ENCODE data around the gene IGSF6. TPM values are rescaled to one million over a fixed set of nuclear protein-coding genes. Genes with fewer than 3 reads are reported as not detected.

The IGSF6 gene
- total and polyA plus RNA-seq, 2 of the 13 experiments (the other 11 are each of a cell fraction or from before 2014, with no cell fraction given) = not detected

DNA sequence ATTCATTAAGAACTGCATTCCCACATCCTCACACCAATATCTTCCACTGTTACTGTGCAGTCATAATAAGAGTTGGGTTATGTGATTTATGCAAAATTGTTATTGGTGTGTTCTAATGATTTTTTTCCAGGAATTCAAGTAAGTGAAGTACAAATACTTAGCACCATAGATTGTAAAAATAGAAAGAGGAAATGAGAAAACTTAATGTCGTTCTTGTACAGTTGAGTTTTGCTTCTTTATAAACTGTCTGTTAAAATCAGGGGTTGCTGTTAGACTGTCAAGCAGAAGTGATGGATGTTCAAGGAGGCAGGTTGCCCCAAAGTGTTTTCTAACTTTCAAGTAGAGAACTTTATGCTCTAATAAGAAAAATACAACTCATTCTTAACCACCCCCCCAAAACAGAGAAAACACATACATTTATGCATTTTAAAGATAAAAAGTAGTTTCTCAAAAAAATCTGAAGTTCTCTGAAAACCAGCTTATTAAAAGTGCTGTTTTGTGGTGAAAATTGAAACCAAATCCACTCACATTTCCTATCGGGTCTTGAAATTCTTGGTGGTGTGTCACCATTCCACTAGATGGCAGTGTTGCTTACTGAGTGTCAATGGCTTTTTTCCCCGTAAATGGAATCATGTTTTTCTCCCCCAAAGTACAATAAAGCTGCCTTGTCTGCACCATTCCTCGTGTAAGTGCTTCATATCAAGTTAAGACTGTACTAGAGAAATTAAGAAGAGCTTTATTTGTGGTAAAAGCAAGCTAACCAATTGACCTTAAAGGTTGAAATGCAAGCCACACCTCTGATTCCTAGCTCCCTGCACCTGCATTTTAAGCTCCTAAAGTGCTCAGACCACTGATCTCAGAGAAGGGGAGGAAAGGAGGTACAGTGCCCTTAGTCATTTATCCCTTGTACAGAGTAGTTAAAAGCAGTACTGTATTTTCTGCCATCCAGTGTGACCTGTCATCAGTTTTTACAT lies 4.7 kb upstream of the IGSF6 start (continued):
- TF ChIP-seq, protein P1, sequence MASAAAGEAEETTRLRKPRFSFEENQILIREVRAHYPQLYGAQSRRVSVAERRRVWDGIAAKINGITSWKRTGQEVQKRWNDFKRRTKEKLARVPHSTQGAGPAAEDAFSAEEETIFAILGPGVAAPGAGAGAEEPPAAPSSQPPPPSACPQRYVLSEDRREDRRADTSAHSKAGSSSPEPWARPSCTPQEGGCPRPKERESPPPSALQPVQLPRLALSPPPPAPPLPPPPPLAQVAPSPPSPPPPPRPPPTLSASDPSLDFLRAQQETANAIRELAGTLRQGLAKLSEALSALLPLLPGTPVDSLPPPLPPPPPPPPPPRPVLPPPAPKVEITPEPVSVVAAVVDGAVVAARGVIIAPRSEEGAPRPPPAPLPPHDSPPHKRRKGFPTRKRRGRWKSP (CRISPR knock-in tag; IDR thresholded peaks at IDR 0.05) = no peak
- TF ChIP-seq ZNF674 (CRISPR knock-in tag; IDR thresholded peaks at IDR 0.05; ENCODE audit: low read depth) = no peak
- TF ChIP-seq ZNF251 (CRISPR knock-in tag; IDR thresholded peaks at IDR 0.05) = no peak
- TF ChIP-seq ZNF44 (CRISPR knock-in tag; IDR thresholded peaks at IDR 0.05) = no peak
- TF ChIP-seq, protein P2, sequence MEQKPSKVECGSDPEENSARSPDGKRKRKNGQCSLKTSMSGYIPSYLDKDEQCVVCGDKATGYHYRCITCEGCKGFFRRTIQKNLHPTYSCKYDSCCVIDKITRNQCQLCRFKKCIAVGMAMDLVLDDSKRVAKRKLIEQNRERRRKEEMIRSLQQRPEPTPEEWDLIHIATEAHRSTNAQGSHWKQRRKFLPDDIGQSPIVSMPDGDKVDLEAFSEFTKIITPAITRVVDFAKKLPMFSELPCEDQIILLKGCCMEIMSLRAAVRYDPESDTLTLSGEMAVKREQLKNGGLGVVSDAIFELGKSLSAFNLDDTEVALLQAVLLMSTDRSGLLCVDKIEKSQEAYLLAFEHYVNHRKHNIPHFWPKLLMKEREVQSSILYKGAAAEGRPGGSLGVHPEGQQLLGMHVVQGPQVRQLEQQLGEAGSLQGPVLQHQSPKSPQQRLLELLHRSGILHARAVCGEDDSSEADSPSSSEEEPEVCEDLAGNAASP (CRISPR knock-in tag; IDR thresholded peaks at IDR 0.05; ENCODE audit: borderline replicate concordance) = no peak
- TF ChIP-seq, protein P3, sequence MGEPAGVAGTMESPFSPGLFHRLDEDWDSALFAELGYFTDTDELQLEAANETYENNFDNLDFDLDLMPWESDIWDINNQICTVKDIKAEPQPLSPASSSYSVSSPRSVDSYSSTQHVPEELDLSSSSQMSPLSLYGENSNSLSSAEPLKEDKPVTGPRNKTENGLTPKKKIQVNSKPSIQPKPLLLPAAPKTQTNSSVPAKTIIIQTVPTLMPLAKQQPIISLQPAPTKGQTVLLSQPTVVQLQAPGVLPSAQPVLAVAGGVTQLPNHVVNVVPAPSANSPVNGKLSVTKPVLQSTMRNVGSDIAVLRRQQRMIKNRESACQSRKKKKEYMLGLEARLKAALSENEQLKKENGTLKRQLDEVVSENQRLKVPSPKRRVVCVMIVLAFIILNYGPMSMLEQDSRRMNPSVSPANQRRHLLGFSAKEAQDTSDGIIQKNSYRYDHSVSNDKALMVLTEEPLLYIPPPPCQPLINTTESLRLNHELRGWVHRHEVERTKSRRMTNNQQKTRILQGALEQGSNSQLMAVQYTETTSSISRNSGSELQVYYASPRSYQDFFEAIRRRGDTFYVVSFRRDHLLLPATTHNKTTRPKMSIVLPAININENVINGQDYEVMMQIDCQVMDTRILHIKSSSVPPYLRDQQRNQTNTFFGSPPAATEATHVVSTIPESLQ (CRISPR knock-in tag; conservative IDR thresholded peaks at IDR 0.05) = no peak
- 0 out of 2 replicates have a peak, but pooled peaks have one; percentile 19 for TF ChIP-seq MTF1 (CRISPR knock-in tag; IDR thresholded peaks at IDR 0.05)
- no peak for TF ChIP-seq RFX5 (IDR thresholded peaks at IDR 0.05; ENCODE audit: low read depth, low read length)
- TF ChIP-seq ZNF331 (CRISPR knock-in tag; IDR thresholded peaks at IDR 0.05) = no peak
- no peak for TF ChIP-seq ELF4 (CRISPR knock-in tag; IDR thresholded peaks at IDR 0.05; ENCODE audit: borderline replicate concordance)
- 0 out of 4 replicates have a peak, but pooled peaks of 1 of the 2 experiments have one; percentile 18 for TF ChIP-seq KLF16 (CRISPR knock-in tag; IDR thresholded peaks at IDR 0.05)
- no peak for TF ChIP-seq ZNF598 (CRISPR knock-in tag; IDR thresholded peaks at IDR 0.05; ENCODE audit: borderline replicate concordance)
- no peak for TF ChIP-seq HES4 (CRISPR knock-in tag; IDR thresholded peaks at IDR 0.05; ENCODE audit: borderline replicate concordance)
- TF ChIP-seq, protein P4, sequence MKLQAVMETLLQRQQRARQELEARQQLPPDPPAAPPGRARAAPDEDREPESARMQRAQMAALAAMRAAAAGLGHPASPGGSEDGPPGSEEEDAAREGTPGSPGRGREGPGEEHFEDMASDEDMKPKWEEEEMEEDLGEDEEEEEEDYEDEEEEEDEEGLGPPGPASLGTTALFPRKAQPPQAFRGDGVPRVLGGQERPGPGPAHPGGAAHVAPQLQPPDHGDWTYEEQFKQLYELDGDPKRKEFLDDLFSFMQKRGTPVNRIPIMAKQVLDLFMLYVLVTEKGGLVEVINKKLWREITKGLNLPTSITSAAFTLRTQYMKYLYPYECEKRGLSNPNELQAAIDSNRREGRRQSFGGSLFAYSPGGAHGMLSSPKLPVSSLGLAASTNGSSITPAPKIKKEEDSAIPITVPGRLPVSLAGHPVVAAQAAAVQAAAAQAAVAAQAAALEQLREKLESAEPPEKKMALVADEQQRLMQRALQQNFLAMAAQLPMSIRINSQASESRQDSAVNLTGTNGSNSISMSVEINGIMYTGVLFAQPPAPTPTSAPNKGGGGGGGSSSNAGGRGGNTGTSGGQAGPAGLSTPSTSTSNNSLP (IDR thresholded peaks at IDR 0.05; ENCODE audit: low read depth, low read length) = 0 out of 2 replicates have a peak, but pooled peaks have one; percentile 29
- no peak for TF ChIP-seq HNF4G (IDR thresholded peaks at IDR 0.05; ENCODE audit: borderline replicate concordance, low read depth, low read length)
- no peak for TF ChIP-seq HNF4G (CRISPR knock-in tag; IDR thresholded peaks at IDR 0.05; ENCODE audit: borderline replicate concordance, low read depth)
- TF ChIP-seq SAFB2 (CRISPR knock-in tag; IDR thresholded peaks at IDR 0.05; ENCODE audit: borderline replicate concordance, low read depth) = no peak
- TF ChIP-seq, protein P5, sequence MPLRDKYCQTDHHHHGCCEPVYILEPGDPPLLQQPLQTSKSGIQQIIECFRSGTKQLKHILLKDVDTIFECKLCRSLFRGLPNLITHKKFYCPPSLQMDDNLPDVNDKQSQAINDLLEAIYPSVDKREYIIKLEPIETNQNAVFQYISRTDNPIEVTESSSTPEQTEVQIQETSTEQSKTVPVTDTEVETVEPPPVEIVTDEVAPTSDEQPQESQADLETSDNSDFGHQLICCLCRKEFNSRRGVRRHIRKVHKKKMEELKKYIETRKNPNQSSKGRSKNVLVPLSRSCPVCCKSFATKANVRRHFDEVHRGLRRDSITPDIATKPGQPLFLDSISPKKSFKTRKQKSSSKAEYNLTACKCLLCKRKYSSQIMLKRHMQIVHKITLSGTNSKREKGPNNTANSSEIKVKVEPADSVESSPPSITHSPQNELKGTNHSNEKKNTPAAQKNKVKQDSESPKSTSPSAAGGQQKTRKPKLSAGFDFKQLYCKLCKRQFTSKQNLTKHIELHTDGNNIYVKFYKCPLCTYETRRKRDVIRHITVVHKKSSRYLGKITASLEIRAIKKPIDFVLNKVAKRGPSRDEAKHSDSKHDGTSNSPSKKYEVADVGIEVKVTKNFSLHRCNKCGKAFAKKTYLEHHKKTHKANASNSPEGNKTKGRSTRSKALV (CRISPR knock-in tag; IDR thresholded peaks at IDR 0.05) = 0 out of 2 replicates have a peak, but pooled peaks have one; percentile 22
- no peak for TF ChIP-seq HDAC6 (IDR thresholded peaks at IDR 0.05; ENCODE audit: low read depth, low read length)
- TF ChIP-seq ZNF788 (CRISPR knock-in tag; IDR thresholded peaks at IDR 0.05; ENCODE audit: borderline replicate concordance) = no peak
